ENCODE data around the gene MMAB.

DNA sequence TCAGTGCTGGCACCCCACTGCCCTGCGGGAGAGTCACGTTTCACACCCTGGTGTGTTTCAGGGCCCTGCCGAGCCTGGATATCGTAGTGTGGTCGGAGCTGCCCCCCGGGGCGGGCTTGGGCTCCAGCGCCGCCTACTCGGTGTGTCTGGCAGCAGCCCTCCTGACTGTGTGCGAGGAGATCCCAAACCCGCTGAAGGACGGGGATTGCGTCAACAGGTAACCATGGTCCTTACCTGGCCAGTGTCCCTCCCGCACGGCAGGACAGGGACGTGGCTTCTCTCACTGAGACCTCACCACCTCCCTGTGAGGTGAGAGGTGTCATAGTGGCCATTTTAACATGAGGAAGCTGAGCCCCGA, 8.0 kb upstream of the MMAB start:
- TF ChIP-seq SUZ12 (IDR thresholded peaks at IDR 0.05; ENCODE audit: extremely low read depth, insufficient read depth, insufficient read length) (no peak), YY1 (IDR thresholded peaks at IDR 0.05; ENCODE audit: insufficient read depth, insufficient read length) (no peak)
